Measurements from ENCODE around the gene PDZD8.

DNA sequence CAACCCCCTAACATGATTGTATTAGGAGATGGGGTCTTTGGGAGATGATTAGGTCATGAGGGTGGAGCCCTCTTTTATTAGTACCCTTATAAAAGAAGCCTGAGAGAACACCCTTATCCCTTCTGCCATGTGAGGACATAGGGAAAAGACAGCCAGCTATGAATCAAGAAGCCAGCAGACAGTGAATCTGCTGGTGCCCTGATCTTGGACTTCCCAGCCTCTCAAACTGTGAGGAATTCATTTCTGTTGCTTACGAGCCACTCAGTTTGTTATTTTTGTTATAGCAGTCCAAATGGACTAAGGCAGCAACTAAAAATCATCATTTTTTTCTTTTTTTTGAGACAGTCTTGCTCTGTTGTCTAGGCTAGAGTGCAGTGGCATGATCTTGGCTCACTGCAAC lies 74.6 kb downstream of the PDZD8 start:
- TF ChIP-seq POLR2A (IDR thresholded peaks at IDR 0.05): no peak
- TF ChIP-seq, protein P1, sequence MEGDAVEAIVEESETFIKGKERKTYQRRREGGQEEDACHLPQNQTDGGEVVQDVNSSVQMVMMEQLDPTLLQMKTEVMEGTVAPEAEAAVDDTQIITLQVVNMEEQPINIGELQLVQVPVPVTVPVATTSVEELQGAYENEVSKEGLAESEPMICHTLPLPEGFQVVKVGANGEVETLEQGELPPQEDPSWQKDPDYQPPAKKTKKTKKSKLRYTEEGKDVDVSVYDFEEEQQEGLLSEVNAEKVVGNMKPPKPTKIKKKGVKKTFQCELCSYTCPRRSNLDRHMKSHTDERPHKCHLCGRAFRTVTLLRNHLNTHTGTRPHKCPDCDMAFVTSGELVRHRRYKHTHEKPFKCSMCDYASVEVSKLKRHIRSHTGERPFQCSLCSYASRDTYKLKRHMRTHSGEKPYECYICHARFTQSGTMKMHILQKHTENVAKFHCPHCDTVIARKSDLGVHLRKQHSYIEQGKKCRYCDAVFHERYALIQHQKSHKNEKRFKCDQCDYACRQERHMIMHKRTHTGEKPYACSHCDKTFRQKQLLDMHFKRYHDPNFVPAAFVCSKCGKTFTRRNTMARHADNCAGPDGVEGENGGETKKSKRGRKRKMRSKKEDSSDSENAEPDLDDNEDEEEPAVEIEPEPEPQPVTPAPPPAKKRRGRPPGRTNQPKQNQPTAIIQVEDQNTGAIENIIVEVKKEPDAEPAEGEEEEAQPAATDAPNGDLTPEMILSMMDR (IDR thresholded peaks at IDR 0.05): no peak

All from adrenal gland (tissue), 5 donors.